Esophagus squamous epithelium (tissue), 4 donors: Measurements from ENCODE around the gene COG3.

Experiments used
- CTCF ChIP-seq, 6 experiments: fragments of 450-650 bp in 4 of 6; fragments of 200-600 bp in 2 of 6; sonication (generic) in 2 of 6; IDR thresholded peaks; one replicate each; pipeline ENCODE4 v1.5.1; 2016 to 2019; ENCODE audit warnings: antibody characterized with exemption in 6 of 6, mild to moderate bottlenecking in 4 of 6, moderate library complexity in 4 of 6
- POLR2A ChIP-seq, 4 donors: fragments of 450-650 bp; IDR thresholded peaks; one replicate each; pipeline ENCODE4 v1.6.1; 2017; ENCODE audit warnings: antibody characterized with exemption in 4 of 4, mild to moderate bottlenecking in 4 of 4, moderate library complexity in 3 of 4

- no peak for TF ChIP-seq POLR2A (IDR thresholded peaks at IDR 0.05)
- TF ChIP-seq CTCF (IDR thresholded peaks at IDR 0.05) = no peak
Measured at GRCh38 chr13:45575146-45575829, 110.5 kb downstream of the COG3 start.
